NCI-H1436 (cell line): ENCODE results near the gene P2RX6.
"Not testable (repeated sequence)": the region's sequence is repeated elsewhere in the genome, so short reads cannot be mapped to it uniquely, and the experiment has no call there.

Experiments used
- DNase-seq: peaks from one replicate; lab custom pipeline; 2025; lab: John Stamatoyannopoulos, UW

Gene P2RX6

DNA sequence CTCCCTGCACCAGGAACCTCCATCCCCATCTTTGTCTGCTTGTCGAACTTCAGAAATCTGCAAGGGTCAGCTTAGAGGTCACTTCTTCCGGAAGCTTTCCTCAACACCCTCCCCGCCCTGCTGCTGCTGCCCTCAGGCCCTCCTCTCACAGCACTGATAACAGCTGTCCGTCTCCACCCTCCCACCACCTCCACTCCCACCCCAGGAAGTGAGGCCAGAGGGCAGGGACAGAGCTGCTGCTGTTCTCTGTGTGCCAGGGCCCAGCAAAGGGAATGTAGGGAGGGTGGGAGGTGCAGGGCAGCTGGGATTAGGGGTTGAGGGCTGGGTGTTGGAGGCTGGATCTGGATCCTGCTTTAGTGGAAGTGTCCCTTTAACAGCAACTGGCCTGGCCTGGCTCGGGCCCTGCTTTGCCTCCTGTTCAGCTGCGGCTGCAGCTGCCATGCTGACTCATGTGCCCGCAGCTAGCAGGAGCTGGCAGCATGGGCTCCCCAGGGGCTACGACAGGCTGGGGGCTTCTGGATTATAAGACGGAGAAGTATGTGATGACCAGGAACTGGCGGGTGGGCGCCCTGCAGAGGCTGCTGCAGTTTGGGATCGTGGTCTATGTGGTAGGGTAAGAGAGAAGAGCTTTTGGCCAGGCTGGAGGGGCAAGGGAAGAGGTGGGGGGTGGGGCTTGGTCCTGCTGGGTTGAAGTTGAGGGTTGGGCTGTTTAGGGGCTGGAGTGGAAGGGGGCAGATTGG is at the start of gene P2RX6:
Gene P2RX6, plus strand, starts transcription at position 440 of the 740 bp plus-strand sequence. Its CDS starts 10 bp downstream, at position 450.
- peak; percentile 37 for DNase-seq

DNA sequence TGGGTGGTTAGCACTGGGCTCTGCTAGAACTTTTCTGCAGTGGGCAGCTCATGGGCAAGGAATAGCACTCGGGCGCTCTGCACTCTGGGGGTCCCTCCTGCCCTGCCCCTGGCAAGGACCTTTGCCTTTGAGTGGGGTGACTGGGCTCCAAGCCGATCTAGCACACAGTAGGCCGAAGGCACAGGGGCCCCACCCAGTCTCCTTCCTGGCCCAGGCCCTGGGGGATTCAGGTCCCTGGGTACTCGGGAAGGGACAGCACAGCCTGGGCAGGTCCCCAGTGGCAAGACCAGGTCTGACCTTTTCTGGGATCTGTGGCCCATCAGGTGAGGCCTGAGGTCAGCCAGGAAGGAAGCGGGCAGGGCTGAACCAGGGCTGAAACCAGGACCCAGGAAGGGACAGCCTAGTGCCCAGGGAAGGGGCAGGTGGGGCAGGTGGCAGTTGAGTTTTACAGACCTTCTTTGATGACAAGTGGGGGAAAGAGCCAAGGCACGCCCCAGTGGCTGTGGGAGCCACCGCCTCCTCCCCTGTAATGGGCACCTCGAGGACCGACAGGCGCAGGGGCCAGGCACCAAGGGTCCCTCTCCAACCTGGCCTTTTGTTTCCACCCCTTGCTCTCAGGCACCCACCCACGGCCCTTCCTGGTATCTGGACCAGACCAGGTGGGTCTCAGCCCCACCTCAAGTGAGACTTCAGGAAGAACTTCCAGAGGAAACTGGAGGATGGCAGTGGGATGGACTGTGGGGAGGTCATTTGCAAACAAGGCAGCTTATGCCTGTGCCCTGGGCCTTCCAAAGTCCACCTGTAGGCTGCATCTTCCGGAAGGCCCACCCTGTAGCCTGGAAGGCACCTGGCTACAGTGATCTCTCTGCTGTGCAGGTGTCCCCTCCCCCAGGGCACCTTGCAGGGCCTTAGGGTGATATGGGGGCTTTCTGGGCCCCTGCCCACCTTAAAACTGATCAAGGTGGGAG is 48.8 kb upstream of the P2RX6 start:
- no peak for DNase-seq

DNA sequence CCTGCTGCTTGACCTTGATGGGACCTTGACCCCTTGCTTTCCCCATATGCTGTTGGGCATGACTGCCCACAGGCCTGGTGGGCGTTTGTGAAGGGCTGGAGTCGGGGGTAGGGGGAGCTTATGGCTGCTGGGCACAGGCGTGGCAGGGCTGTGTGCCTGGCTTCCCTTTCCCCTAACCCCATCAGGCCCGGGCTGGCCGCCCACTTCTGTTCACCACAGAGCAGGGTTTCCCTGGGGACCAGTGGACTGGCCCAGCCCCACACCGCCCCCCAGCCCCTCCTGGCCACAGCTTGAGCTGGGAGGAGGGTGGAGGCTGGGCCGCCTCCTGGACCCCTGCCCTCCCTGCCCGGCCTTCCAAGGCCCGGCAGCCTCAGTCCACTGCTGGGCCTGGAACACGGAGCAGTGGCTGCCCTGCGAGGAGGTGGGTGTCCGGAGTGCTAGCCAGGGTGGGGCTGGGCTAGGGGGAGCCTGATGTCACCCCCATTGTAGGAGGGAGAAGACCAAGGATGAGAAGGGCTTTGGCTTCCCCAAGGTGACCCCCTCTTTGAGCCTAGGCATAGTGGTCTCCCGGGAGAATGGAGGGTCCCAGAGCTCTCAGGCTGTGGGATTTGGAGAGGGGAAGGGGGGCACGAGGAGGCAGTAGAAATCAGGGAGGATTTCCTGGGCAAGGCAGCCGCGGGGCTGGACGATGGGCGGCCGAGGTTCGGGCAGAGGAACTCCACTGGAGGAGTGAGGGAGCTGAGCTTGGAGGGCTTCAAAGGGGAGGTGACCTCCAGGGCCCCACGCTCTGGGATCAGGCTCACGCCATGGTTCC is 47.9 kb upstream of the P2RX6 start, which contains the start of gene AIFM3:
Gene AIFM3, plus strand, starts transcription at position 373 of the 814 bp plus-strand sequence. CDS start 690 bp downstream, outside the sequence.
- DNase-seq, result no peak

DNA sequence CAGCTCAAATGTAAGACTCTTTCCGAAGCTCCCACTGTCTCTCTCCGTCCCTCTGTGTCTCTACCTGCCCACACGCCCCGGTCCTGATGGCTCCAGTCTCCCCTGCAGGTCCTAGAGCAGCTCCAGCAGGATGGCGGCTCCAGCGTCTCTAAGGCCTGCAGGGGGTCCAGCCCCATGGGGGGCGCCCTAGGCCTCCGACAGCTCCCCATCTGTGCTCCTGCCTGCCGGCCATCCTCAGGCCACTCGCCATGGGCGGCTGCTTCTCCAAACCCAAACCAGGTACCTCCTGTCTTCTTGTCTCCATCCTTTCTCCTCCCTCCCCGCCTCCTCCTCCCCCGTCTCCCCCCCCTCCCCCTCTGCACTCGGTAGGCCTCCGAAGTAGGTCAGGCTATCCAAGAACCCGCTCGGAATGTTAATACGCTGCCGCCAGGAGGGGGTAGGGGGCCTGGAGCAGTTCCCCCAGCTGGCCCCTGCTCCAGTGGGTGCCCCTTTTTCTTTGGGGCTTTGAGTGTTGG is 47.2 kb upstream of the P2RX6 start:
- no peak for DNase-seq

DNA sequence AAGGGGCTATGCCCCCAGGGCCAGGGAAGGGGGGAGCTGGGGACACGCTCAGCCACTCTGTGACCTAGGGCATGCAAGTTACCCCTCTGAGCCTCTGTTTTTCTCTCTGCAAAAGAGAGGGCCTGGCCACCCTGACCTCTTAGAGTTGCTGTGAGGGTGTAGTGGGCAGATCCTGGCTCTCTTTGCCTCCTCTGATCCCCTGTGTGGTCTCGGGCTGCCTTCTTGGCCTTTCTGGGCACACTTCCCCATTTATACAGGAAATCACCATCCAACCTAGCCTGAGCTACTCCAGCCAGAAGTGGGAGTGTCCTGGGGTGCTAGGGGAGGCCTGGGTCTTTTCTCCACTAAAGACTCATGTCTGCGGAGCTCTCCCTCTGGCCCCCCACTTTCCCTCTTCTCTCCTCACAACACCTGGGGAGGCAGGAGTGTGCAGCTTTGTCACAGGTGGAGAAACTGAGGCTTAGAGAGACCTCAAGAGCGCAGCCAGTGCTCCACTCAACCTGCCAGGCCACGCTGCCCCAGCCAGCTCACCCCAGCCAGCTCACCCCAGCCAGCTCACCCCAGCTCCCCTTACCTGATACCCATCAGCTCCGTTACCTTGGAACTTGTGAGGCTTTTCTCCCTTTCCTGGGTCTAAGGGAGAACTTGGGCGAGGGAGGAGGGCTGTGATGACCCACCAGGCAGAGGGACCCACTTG is 46.5 kb upstream of the P2RX6 start:
- no peak for DNase-seq

DNA sequence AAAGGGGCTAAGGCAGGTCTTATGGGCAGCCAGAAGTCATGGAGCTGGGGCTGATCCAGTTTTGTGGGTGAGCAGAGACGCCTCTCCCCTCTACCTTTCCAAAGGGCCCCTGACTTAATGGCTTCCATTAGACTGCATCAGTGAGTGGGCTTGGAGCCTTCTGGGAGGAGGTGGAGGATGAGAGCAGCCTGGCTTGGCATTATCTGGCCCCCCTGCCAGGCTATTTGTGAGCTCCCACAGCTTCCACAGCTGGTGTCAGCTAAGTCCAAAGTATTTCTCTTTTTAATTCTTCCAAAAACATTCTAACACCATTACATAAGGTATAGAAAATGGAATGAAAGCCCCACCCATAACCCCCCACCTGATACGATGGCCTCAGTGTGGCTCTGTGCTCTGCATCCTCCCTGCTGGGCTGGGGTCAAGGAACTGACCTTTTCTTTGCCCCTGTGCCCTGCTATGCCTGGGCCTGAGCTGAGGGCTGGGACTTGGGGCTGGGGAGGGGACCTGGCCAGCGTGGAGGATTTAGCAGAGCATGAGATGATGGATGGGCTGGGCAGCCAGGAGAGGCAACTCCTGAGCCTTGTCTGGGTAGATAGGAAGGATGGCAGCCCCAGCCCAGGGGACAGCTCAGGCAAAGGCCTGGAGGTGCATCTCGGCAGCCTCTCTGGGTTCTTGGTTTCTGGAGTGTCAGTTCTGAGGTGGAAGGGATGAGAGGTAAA is 43.9 kb upstream of the P2RX6 start:
- DNase-seq, result no peak

DNA sequence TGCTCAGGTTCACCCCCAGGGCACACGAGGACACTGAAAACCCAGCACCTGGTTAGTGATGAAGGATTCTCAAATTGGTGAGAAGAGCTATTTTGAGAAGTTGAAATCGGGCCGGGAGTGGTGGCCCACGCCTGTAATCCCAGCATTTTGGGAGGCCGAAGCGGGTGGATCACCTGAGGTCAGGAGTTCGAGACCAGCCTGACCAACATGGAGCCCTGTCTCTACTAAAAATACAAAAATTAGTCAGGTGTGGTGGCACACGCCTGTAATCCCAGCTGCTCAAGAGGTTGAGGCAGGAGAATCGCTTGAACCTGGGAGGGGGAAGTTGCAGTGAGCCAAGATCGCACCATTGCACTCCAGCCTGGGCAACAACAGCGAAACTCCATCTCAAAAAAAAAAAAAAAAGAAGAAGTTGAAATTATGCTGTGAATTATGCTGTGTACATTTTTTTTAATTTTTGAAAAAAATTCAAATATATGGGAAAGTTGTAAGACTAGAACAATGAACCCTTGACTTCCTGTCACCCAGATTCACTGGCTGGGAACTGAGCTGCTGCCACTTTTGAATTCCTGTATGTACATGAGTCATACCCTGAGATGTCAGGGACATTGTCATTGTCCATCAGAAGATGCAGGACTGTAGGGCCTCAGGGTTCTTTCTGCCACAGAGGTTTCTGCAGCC is 42.8 kb upstream of the P2RX6 start:
- not testable (repeated sequence) for DNase-seq

DNA sequence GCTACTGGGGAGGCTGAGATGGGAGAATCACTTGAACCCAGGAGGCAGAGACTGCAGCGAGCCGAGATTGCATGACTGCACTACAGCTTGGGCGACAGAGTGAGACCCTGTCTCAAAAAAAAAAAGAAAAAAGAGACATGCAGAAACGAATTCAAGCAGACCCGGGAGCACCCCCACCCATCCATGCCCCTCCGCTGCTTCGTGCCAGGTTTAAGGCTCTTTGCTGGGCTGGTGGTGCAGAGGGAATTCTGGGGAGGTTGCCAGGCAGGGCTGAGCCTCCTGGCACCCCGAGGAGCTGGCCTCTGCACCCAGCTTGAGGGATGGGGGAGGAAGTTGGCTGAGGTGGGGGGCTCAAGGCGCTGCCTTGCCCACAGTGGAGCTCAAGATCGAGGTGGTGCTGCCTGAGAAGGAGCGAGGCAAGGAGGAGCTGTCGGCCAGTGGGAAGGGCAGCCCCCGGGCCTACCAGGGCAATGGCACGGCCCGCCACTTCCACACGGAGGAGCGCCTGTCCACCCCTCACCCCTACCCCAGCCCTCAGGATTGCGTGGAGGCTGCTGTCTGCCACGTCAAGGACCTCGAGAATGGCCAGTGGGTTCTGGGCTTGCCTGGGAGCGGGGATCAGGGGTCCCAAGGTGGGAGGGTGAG is 41.9 kb upstream of the P2RX6 start:
- DNase-seq, result no peak

DNA sequence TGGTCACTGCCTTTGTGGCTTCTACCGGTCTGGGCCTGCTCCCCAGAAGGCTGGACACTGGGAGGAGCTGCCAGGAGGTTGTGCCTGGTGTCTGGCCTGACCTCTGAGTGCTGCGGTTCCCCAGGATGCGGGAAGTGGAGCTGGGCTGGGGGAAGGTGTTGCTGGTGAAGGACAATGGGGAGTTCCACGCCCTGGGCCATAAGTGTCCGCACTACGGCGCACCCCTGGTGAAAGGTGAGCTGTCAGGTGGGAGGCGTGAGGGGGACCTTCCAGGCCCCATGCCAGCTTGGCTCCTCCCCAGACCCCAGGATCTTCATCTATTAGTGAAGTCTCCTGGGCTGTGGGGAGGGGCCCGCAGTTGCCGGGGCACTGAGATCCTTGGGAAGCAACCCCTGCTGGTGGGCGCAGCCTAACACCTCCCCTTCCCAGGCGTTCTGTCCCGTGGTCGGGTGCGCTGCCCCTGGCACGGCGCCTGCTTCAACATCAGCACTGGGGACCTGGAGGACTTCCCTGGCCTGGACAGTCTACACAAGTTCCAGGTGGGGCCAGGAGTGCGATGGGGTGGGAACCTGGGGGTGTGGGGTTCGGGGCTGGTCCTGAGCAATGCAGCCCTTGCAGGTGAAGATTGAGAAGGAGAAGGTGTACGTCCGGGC is 41.2 kb upstream of the P2RX6 start:
- no peak for DNase-seq

DNA sequence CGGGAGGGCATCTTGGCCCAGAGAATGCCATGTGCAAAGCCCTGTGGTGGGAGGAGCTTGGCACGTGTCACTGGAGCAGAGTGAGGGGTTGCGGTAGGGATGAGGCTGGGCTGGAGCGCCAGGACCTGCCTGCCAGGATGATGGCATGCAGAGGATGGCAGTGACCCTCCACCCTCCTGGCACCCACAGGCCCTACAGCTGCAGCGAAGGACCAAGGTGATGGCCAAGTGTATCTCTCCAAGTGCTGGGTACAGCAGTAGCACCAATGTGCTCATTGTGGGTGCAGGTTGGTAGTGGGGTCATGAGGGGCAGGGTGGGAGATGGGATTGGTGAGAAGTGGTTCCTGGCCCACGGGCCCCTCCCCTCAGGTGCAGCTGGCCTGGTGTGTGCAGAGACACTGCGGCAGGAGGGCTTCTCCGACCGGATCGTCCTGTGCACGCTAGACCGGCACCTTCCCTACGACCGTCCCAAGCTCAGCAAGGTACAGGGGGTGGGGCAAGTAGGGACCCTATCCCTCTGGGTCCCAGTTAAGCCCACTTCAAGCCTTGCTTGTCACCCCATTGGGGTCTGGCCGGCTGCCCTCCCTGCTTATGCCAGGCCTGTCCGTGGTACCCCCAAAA is 40.5 kb upstream of the P2RX6 start:
- DNase-seq, result no peak

DNA sequence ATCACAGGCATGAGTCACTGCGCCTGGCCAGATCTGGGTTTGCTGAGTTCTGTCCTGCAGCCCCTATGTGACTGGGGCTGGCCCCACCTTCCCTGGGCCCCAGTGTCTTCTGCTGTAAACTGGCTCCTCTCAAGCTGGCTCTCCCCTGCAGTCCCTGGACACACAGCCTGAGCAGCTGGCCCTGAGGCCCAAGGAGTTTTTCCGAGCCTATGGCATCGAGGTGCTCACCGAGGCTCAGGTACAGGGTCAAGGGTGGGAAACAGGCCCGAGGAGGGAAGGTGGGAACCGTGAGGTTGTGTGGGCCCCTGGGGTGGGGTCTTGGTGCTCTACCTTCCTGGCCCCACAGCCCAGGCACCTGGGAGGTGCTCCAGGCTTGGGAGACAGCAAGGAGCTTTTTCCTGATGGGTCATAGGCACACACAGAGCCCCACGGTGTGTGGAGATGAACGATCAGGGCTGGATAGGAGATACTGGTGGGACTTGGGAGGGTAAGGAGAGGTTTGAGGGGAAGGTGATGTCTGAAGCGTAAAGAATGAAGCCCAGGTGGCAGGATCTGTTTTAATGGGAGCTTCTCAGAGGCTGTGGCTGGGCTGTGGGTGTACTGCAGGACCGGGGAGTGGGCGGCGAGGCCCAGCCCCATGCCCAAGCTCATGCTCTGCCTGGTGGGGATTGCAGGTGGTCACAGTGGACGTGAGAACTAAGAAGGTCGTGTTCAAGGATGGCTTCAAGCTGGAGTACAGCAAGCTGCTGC is 39.2 kb upstream of the P2RX6 start:
- DNase-seq, result no peak

DNA sequence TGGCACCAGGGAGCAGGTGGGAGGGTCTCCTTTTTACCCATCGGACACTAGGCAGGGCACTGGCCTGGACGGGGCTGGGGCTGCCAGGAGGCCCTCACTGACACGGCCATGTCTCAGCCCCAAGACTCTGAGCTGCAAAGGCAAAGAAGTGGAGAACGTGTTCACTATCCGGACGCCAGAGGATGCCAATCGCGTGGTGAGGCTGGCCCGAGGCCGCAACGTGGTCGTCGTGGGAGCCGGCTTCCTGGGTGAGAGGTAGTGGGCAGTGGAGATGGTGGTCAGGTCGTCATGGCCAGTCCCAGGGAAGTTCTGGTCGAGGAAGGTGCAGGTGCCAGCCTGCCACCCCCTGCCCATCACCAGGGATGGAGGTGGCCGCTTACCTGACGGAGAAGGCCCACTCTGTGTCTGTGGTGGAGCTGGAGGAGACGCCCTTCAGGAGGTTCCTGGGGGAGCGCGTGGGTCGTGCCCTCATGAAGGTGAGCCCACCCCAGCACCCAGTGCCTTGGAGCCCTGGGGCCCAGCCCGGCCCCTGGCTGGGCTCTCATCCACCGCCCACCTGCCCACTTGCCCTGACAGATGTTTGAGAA is 38.6 kb upstream of the P2RX6 start:
- DNase-seq, result no peak

DNA sequence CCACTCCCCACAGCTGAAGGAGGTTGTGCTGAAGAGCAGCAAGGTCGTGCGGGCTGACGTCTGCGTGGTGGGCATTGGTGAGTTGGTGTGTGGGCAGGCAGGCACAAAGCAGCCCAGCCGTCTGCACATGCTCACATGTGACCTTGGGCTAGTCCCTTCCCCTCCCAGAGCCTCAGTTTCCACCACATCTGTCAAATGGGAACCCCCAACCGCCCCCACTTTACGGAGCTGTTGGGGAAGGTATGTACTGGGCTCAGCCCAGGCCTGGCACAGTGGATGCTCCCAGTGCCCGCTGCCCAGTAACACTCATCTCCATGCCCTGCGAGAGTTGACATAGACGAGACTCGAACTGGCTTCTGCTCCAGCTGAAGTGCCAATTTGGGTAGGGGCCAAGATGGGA is 37.9 kb upstream of the P2RX6 start:
- DNase-seq, result no peak

DNA sequence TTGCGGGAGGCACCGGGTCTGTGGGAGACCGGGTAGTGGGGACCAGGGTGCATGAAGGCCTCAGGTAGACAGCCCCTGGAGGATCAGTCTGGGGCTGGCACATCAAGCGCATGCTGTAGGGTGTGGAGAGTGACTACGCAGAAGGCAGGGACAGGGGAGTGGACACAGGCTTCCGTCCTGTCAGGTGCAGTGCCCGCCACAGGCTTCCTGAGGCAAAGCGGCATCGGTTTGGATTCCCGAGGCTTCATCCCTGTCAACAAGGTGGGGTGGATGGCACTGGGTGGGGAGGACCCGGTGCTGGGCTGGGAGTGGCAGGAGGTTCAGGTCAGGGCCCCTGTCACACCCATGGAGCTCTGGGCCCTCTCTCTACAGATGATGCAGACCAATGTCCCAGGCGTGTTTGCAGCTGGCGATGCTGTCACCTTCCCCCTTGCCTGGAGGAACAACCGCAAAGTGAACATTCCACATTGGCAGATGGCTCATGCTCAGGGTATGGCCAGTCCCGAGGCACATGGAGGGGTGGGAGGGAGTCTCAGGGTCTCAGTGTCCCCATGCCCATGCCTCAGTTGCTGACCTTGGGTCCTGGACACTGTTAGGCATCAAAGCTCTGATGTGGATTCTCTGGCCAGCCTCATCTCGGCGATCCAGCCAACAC is 37.3 kb upstream of the P2RX6 start:
- DNase-seq, result no peak

DNA sequence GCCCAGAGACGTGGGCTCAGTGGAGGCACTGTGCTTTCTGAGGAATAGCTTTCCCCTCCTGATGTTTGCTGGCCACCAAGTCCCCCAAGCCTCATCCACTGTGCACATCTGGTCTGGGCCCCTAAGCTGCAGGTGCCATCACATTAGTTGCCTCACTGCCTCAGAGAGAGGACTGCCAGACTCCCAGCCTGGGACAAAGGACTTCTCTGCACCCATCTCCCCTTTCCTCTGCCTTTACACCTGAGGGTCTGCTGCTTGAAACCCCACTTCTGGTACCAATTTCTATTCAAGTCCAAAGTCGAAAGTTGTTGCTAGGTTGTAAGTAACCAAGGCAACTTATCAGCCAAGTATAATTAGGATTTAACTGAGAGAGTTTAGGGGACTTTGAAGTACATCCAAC is 36.5 kb upstream of the P2RX6 start:
- DNase-seq, result no peak

DNA sequence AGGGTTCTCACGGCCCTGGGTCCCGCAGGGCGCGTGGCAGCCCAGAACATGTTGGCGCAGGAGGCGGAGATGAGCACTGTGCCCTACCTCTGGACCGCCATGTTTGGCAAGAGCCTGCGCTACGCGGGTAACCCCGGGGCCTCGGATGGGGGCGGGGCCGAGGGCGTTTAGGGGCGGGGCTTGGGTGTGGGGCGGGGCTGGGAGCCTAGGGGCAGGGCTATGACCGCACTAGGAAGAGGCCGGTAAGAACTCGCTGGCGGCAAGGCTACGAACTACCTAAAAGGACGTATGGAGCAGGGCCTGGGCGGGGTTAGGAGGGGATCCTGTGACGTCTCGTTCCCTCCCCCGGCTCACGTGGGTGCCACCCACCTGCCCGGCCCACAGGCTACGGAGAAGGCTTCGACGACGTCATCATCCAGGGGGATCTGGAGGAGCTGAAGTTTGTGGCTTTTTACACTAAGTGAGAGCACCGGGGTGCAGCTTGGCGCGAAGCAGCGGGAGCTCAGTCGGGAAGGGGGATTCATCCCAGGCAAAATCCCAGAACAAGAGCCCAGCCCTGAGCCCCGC is 35.6 kb upstream of the P2RX6 start:
- DNase-seq, result no peak
